Dermis microvascular lymphatic vessel endothelial cell (primary cell): Measurements from ENCODE around the gene TOMM34. TPM values are rescaled to one million over a fixed set of nuclear protein-coding genes. Genes with fewer than 3 reads are reported as not detected.

Source experiments
- DNase-seq, 2 donors: peaks; one replicate each; pipeline versions ENCODE4 v3.0.0 to v3.0.0-alpha.2; 2010; ENCODE audit warnings: low read depth in 2 of 2
- total RNA-seq: library from RNA; depleted of rRNA; stranded (reverse); fragments of >200 nt; gene quantifications from 2 replicates; pipeline ENCODE4 v1.2.1, GENCODE V29; 2014

Gene TOMM34
- total RNA-seq, 1 donor from 2014 or later: 14.0 TPM

DNA sequence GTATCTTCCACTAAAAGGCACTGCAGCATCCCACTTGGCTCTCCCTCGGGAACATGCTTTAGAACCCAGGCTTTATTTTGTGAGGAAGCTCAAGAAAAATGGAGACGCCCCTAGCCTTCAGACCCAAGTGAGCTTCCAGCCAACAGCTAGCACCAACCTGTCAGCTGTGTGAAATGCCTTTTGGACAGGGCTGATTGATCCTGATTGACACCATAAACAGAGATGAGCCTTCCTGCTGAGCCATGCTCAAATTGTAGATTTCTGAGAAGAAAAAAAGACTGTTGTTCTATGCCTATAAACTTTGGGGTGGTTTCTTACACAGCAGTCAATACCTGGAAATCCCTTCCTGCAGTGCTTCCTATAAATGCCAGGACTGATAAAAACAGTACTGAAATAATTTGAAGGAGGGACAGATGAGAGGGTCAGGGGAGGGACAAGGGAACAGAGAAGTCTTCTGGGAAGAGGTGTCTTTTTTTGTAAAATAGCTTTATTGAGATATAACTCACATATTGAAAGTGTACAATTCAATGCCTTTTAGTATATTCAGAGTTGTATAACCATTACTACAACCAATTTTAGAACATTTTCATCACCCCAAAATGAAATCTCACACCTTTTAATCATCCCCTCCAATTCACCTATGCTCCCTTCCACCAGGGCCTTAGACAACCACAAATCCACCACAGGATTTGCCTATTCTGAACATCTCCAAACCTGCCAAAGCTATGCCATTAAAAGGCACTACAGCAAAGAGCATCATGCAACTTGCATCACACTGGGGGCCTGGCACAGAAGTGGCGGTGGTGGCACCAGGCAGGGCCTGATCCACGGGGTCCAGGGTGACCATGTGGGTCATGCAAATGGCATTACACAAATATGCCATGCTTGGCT lies 3.4 kb upstream of the TOMM34 start:
- DNase-seq: no peak

- DNase-seq: no peak
These were observed 2.3 kb upstream of the TOMM34 start for GRCh38 chr20:44962483-44962882.

DNA sequence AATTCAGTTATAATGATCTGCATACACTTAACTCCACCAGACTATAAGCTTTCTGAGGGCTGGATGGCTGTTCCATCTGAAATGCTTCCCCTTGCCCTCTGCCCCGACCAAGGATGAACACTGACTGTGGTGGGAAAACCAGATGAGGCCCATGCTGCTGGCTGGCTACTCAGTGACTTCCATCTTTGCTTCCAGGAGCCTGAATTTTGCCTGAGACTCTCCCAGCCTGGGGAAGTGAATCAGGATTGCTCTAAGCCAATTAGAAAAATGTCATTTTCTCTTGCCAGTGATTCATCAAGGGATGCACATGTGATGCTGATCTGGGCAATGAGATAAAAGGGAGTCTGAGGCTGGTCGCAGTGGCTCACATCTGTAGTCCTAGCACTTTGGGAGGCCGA lies 1.7 kb upstream of the TOMM34 start:
- DNase-seq: peak in 1 of 2 donors; percentile 29

GRCh38 chr20:44961011-44961869 lies 1.0 kb upstream of the TOMM34 start:
- DNase-seq: no peak

DNA sequence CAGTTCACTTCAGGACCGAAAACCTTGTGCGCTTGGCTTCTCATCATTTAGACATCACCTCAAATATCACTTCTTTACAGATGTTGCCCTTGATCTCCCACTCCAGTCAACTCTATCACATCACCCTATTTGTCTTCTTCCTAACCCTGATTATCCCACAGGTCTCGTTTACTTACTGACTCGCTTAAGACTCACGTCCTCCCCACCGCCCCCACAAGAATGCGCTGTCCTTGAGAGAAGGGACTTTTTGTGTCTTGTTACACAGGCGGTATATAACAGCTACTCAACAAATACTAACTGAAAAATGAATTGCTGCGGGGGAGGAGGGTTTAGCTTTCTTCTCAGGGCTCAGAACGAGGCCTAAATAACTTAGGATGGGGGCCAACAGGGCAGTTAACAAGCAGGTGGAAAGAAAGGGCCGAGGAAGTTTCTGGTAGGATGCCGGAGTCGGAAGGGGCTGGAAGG lies 527 bp downstream of the TOMM34 start:
- DNase-seq: peak in 1 of 2 donors; percentile 69

DNA sequence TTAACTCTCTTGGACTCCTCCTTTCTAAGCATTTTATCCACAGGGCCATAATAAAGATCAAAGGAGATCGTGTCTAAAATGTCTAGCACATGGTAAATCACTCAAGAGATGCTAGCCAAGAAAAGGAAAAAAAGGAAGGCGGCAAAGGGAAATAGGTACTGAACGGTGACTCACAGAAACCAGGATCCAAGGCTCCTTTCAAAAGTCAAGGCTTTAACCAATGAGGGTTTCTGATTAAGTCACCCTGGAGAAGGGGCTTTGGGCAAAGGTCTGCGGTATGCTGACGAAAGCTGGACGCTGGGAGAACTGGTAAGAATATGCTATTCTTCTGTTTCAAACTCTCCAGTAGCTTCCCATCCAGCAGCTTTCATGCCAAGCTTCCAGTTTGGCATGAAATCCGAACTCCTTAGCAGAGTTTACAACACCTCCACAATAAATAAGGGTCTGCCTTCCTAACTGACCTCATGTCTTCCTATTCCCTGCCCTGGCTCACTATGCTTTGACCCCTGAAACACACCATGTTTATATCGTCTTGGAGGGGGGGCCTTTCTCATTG lies 1.0 kb downstream of the TOMM34 start:
- DNase-seq: peak in 1 of 2 donors; percentile 50

DNA sequence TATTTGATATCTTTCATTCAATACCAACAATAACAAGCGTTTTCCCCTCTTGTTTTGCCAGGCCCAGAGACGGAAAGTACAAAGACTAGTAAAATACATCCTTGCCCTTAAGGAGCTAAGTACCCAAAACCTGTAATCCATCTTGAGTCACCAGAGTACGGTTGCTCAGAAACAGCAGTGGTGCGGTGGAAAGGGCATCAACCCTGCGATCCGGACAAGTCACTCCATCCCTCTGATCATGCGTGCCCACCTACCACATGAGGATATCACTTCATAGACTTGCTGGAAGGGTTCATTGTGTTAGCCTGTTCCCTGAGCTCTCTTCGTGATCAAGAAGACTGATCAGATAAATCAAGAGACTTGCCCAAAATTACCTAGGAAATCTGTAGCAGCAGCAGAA lies 1.9 kb downstream of the TOMM34 start:
- no peak for DNase-seq

GRCh38 chr20:44956410-44956809 lies 3.8 kb downstream of the TOMM34 start:
- DNase-seq: no peak

DNA sequence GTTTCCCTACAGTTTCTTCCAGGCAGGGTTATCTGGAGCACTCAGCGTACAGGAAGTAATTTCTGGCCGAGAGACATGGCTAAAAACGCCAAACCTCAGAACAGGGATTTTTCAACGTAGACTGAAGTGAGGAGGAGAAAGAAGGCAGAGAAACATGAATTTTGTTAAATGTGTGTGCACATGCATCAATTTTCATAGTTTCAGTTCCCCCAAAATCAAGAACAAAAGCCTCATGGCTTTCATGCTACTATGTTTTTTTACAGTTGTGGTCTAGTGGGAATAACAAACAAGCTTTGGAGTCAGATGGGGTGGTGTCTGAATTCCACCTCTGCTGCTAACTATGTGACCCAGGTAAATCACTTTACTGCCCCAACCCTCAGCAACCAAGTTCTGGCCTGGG lies 4.9 kb downstream of the TOMM34 start:
- no peak for DNase-seq

DNA sequence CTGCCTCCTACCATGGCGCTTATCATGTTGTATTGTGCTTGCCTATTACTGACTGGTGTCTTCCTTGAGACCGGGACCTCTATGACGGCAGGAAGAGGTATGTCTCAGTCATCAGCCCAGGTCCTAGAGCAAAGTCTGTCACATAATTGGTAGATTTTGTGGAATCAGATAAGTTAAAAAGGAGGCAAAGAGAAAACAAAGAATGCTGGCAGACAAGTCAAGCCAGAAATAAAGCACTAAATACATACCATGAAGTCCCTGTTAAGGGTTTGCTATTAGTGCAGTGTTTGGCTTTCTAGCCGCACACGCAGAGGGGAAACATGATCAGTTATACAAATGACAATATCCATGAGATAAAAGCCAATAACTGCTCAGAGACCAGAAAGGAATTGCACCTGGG lies 6.0 kb downstream of the TOMM34 start:
- no peak for DNase-seq

GRCh38 chr20:44952731-44953130 lies 7.5 kb downstream of the TOMM34 start:
- DNase-seq: no peak

DNA sequence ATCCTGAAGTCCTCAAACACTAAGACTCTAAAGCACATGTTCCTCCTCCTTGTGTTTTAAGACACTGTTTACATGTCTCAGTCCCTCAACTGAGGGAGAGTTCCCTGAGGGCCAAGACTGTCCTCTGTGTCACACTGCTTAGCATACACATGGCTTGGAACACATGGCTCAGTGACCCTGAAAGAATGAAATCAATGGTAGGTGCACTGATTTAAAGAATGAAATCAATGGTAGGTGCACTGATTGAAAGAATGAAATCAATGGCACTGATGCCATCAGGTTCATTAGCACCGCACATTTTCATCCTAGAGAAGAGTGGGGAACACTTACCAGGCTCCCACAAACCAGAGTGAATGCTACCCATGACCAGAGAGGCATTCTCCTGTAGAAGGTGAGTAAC lies 9.8 kb downstream of the TOMM34 start:
- no peak for DNase-seq

GRCh38 chr20:44948513-44948912 lies 11.7 kb downstream of the TOMM34 start:
- no peak for DNase-seq

DNA sequence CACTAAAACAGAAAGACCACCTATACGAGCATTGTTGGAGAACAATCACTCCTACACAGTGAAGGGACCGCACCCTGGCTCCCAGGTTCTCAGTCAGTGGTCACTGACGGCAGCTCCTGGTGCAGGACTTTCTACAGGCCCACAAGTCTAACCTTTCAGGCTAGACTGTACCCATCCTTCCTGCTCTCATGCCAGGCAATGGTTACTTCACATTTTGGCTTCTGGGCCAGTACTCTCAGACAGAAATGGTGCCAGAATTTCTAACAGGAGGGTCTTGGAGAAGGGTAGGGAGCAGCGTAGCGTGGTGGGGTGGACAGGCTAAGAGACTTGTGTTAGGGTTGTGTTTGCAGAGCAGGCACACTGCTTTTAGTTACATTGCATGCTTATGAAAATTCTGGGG lies 12.1 kb downstream of the TOMM34 start:
- DNase-seq: no peak

GRCh38 chr20:44946271-44946852 lies 13.8 kb downstream of the TOMM34 start:
- no peak for DNase-seq

DNA sequence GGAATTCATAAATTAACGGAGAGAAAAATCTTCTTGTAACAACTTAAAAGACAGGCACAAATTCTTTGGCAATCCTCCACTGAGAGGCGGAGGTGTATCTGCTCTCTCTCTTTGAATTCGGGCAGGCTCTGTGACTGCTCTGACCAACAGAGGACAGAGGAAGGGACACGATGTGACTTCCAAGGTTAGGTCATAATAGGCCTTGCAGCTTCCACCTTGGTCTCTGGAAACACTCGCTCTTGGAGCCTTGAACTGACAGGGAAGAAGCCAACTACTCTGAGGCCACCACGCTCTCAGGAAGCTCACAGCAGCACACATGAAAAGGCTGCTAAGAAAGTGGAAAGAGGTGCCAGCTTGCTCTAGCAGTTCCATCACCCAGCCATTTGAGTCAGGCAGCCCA lies 14.9 kb downstream of the TOMM34 start:
- DNase-seq: no peak

DNA sequence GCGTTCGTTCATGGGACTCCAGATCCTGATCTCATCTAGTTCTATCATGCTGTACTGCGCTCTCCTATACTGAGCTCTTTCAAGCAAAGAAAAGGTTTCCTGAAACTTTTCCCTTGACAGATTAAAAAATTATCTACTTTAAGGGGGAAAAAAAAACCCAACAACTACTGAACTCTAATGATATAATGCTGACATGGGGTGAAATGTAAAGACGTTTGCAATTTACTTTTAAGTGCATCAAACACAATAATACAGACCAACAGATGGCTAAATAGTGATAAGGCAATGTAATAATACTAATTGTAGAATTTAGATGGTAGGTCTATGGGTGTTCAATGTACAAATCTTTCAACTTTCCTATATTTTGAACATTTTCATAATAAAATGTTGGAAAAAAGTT lies 16.4 kb downstream of the TOMM34 start:
- DNase-seq: no peak

GRCh38 chr20:44942264-44942973 lies 17.8 kb downstream of the TOMM34 start:
- no peak for DNase-seq

- no peak for DNase-seq
These were observed 19.0 kb downstream of the TOMM34 start for GRCh38 chr20:44941120-44941691.

DNA sequence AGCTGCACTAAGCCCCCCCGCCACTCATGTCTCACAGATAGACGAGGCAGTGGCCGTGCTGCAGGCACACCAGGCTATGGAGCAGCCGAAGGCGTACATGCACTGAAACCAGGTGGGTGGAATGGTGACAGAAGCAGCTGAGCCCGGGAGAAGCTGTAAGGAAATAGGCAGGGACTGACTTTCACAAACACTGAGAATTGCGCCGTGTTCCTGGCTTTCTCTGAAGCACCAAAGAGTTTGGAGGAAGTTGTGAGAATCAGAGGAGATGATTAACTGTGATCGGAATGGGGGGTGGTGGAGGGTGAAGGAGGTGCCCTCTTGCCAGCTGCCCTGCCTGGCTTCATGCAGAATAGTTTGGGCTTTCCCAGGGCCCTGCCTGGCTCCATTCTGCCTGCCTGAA lies 21.6 kb downstream of the TOMM34 start:
- DNase-seq: peak in 1 of 2 donors; percentile 39

- DNase-seq: no peak
These were observed 23.7 kb downstream of the TOMM34 start for GRCh38 chr20:44936510-44936909.
